Activated CD4-positive, alpha-beta T cell treated with anti-CD3 and anti-CD28 coated beads, Interleukin-2, amount 50 U/mL, for 48 hours (primary cell): Measurements from ENCODE around the gene YIPF5.

Source experiments
- DNase-seq, 2 experiments: peaks; one replicate each; pipeline ENCODE4 v3.0.0-alpha.2; 2020

The YIPF5 gene

DNA sequence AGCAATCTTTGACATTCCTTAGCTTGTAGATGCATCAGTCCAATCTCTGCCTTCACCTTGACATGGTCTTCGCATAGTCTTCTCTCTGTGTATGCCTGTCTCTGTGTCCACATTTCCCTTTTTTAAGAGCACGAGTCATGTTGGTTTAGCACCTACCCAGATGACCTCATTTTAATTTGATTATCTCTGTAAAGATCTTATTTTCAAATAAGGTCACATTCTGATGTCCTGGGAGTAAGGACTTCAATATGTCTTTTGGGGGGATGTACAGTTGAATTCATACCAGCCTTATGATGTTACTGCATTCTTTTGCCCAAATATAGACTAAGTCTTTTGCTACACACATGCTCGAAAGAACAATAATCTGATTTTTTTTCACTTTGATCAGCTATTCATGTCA is 7.1 kb upstream of the YIPF5 start:
- no peak for DNase-seq

DNA sequence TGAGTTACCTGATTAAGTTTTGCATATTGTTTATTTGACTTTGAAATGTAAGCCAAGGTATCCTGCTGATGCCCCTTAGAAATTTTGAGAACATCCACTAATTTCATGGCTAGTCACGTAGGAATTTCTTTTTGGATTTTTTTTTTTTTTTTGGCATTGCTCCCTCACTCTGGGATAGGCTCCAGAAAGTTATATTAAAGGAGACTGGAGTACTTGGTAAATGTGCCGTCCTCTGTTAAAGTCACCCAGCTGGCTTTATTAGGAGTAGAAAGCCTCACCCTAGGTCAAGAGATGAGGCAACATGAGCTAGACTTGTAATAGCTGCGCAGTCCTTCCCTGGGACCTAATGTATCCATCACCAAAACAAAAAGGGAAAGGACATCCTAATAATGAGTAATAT is 3.3 kb upstream of the YIPF5 start:
- no peak for DNase-seq

DNA sequence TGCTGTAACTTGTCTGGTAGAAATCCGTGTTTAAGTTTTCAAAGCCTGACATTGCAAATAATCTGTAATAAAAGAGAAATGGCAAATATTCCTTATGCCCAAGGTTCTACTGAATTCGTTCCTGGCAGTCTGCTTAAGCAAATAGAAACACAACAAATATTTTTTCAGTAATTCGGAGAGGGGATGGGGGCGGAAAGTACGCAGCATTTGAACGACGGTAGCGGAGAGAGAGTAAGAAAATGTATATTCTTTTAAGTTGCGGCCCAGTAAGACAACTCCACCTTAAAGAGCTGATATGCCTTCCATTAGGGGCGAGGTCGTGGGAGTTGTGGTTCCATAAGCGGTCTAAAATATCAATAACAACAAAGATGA is 569 bp downstream of the YIPF5 start:
- DNase-seq, result no peak

DNA sequence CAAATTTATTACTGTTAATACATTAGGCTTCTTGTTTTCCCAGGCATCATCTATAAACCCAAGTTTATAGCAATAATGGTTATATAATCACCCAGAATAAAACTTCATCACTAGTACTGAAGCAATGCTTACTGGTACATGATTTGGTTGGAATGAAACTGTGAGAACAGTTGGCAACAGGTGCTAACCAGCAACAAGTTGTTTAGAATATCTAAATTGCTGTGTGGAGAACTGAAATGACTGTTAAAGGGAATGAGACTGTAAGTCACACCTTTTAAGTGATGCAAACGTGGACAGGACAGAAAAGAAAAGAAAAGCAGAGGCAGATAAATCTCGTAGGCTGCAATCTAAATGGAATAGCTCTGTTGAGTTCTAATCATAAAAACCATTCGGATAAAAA is 2.5 kb downstream of the YIPF5 start:
- DNase-seq, result no peak

DNA sequence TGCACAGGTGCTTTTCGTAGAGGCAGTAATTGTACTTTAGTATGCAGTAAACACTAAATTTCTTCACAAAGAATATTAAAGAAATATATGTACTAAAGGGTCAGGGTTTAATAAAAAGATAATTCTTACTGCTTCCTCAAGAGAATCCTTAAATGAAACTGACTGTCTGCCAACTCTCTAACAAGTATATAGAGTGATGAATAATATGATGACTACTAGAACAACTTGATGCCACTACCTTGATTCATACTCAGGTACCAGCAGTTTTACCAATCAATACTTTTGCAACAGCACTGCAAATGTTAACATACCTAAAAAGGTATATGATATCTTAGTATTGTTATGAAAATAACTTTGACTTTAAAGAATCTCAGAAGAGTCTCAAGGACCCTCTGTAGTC is 3.8 kb downstream of the YIPF5 start:
- no peak for DNase-seq

- no peak for DNase-seq
Observed at GRCh38 chr5:144162686-144163085, 7.8 kb downstream of the YIPF5 start.

- no peak for DNase-seq
Observed at GRCh38 chr5:144156767-144157171, 13.7 kb downstream of the YIPF5 start.

DNA sequence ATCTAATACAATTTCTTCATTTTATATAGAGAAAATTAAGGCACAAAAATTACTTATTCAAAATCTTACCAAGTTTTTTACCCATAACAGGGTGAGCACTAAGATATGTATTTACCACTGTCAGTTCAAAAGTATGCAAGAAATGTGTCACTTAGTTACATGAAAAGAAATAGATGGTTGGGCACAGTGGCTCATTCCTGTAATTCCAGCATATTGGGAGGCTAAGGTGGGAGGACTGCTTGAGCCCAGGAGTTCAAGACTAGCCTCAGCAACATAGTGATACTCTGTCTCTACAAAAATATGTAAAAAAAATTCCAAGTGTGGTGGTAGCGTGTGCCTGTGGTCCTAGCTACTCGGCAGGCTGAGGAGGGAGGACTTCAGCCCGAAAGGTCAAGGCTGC is 19.4 kb downstream of the YIPF5 start:
- no peak for DNase-seq

DNA sequence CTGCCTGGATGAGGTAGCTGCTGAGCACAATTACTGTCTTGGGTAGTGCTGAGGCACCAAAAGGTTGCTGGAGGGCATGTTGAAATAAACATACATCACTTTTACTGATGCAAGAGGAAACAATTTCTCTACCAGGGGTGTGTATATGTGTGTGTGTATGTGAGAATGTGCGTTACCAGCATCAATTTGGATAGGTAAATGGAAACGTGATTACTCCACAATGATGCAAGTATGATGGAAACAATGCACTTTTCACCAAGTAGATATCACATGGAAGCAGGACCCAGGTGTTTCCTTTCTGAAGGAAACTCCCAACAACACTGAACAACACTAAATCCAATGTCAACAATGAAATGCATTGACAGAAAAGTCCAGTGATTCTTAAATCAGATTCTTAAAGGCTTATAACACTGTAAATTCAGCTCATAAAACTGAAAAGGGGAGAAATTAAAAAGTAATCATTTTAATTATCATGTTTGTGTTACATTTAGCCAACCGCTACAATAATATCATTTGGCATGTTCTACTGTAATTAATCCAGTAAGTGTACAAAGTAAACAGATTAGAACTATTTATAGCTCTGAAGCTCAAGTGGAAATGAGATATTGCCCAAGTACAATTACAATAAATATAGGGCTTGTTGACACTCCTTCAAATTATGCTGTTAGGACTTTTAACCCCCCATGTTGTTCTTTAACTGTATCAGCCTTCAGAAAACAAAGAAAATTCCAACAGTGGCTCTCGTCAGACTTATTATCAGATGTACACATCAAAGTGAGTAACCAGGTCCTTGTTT is 25.3 kb downstream of the YIPF5 start:
- DNase-seq, result no peak

DNA sequence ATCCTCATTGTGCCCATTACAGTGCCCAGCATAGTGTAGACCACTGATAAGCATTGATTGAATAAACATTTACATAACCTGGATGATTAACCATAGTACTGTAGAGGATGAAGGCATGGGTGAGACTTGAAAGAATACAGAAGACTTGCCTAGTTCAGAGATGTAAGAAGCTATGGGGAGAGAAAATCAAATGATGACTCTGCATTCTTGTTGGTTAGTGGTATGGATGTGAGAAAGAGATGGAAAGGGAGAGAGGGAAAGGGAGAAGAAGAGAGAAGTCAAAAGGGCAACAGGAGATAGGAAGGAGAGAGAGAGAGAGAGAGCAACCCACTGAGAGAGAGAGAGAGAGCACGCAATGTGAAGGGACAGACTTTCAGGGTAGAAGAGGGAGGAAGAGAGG is 26.8 kb downstream of the YIPF5 start:
- DNase-seq, result no peak

DNA sequence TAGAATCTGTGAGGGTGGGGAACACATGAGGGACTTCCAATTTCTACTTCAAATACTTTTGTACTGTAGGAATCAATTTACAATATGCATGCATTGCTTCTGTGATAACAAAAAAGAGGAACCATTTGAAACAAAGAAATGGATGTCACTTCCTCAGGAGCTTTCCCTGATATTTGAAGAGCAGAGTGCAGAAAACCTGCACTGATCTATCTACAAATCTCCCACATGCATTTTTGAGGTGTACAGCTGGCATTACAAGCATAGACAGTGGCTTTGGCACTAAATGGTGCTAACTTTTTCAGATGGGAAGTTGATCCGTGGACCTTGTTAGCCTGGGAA is 27.7 kb downstream of the YIPF5 start:
- DNase-seq, result no peak

- no peak for DNase-seq
Observed at GRCh38 chr5:144142139-144142823, 28.2 kb downstream of the YIPF5 start.

- DNase-seq, result no peak
Observed at GRCh38 chr5:144141585-144141984, 28.9 kb downstream of the YIPF5 start.

DNA sequence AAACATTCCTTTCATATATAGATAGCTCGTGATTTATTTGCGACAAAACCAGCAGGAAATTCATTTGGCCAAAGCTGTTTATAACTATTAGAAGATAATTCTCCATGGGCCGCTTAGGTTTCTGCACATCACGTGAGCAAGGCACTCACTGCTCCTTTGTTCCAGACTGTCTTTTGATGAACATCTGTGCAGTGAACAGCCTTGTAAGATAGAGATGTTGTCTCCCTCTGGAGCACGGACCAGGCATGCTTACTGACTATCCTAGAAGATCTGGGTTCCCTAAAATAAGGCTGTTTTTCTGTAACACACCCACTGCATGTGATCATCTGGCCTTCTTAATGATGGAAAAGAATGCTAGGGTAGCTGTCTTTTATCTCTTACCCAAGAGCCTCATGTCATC is 30.9 kb downstream of the YIPF5 start:
- DNase-seq, result no peak

GRCh38 chr5:144135113-144135762 is 35.2 kb downstream of the YIPF5 start:
- no peak for DNase-seq

DNA sequence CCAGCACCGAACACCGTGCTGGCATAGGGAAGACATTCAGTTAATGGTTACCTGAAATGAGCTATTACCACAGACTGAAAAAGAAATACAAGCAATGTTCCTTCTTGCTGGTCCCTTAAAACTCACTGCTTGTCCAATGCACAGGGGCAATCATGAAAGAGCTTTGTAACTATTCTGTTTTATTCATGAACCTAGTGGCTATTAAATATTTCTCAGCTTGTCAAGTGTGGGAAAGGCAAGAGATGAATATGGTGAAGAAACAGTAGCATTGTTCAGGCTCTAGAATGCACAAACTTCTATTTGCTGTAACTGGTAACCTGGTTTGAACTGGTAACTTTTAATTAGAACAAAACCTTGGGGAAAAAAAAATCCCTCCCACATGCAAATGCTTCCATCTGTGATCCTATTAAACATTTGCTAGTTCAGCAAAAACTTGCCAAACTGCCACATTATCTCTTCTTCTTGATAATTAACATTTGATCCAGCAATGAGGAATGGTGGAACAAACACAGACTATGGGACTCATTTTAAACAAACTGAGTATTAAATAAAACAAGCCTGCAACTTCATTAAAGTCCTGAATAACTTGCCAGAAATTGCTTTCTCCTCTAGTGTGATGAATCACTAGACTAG is 36.1 kb downstream of the YIPF5 start:
- DNase-seq, result no peak

DNA sequence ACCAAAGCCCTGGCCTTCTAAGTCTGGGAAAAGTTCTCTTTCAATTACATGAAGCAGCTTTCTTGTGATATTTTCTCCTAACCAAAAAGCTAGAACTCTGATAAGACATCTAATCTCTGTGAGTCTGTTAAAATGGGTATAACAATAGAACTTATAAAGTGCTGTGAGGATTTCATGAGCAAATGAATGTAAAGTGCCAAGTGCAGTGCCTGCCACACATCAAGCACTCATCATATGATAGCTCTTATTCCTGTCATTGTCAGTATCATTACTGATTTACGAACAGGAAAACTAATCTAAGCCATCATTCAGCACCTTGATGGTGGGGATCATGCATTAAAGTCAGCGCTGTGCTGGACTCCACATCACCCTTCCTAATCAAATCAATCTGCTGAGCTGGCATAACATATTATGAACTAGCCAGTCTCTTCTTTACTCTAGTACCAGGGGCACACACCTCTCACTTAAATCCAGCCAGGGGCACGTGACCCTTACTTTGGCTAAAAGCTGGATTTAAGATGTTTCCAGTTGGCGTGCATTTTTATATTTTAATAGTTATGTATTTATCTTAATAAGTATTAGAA is 37.3 kb downstream of the YIPF5 start:
- DNase-seq, result no peak

DNA sequence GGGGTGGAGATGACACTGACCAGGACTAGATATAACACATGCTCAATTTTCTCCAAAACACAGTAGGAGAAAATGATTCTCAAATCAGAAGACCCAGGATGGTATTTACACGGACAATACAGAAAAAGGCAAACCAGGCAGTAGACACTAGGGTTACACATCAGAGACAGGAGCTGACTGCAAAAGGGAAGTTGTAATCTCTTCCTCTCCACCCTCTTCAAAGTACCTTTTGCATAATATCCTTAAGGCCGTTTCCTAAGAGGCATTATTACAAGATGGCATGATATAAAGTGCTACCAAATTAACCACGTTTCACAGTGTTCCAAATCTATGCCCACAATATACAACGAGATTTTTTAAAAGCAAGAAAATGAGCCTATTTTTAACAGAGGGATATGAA is 39.2 kb downstream of the YIPF5 start:
- DNase-seq, result no peak

GRCh38 chr5:144130306-144130705 is 40.2 kb downstream of the YIPF5 start:
- DNase-seq, result no peak

DNA sequence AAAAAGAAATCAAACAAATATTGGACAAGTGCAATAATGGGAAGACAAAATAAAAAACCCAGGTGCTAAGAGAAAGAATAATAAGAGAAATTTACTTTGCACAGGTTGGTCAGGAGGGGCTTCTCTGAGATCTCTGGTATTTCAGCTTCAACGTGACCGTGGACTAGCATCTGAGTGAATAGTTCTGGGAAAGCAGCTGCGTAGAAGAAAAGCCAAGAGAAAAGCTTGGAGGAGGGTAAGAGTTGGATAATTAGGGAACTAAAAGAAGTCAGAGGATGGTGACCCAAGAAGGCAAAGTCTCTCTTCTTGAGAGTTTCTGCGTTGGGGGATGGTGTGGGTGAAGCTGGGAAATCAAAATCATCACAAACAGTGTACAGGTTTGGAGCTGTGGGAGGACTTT is 41.6 kb downstream of the YIPF5 start:
- DNase-seq, result no peak

- no peak for DNase-seq
Observed at GRCh38 chr5:144126707-144127106, 43.8 kb downstream of the YIPF5 start.

DNA sequence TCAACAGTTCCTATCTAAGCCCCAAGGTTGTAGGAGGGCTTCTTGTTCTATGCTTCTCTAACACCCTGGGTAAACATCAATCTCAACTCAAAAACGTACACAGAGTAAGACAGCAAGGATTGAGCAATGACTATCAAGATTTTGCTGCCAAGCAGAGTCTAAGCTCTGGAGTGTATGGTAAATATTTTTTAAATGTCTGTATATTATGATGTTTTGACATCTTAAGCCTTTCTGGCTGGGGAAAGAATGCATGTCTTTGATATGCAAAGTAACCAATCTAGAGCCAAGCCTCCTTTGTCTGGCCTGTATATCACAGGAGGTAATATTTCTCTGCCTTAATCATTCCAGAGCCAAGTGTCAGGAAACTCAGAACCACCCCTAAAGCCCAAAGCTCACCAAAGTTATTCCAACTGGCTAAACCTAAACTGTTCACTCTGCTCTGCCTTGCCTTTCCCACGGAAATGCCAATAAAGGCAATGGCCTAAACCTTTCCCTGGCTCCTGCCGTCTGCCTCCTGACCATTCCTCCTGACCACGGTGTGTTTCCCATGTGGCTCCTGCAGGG is 45.2 kb downstream of the YIPF5 start:
- no peak for DNase-seq

DNA sequence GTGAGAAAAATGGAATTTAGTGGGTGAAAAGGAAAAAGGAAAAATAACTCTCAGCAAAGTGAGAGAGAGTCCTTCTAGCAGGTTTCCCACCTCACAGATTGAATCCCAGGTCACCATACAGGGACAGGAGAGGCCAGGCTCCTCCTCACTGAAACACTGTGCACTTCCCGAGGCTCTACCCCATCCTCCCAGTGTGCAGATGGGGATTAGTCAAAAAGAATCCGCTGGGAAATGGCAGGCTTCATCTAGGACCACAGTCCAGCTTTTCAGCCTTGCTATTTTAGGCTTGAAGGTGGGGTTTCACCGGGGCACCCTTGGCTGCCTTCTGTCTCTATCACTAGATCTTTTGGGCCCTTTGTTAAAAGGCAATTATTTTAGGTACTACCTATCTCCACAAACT is 47.8 kb downstream of the YIPF5 start:
- DNase-seq, result no peak
